Measurements from ENCODE around the gene PTX4. TPM values are rescaled to one million over a fixed set of nuclear protein-coding genes. Genes with fewer than 3 reads are reported as not detected.
A peak's percentile ranks its signal among the peaks of the same experiment; 100 is the strongest.
"Not testable (repeated sequence)": the region's sequence is repeated elsewhere in the genome, so short reads cannot be mapped to it uniquely, and the experiment has no call there.

Gene PTX4
- total RNA-seq, 1 donor from 2014 or later = not detected

DNA sequence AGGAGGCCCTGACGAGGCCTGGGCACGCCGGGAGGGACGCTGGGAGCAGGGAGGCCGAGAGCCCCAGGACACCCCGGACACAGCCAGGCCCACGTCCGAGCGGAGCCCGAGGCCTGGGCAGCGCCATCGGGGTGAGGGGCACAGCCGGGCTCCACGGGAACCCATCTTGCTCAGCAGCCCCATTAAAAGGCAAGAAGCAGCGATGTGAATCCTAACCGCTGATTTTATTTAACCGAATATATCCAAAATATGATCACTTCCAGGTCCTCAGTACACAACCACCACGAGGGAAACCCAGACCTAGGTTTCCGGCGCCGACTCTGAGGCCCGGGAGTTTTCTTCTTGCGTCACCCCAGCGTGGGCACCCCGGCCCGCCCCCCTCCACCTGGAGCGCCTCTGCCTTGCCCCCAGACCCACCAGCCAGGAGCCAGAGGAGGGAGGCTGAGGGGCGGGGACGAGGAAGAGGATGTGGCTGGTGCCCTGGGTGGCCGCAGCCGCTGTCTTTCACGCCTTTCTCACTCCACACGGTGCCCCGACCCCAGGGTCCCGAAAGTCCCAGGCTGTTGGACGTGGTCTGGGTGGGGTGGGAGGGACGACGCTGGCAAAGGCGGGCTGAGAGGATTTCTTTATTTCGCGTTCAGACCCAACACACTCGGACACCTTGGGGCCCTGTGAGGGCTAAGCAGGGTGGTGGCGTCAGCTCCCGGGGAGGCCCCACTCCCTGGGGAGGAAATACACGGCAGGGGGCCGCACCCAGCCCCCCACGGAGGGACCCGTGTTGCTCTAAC lies 43.8 kb downstream of the PTX4 start:
- Histone ChIP-seq H3K36me3 (peaks cover 46% of the 10 kb centered on the region), H3K27ac (no peak overlapping the region), H3K4me1 (no peaks in the 10 kb centered on the region), H3K27me3 (ENCODE audit: low read depth) (no peaks in the 10 kb centered on the region), H3K9me3 (no peaks in the 10 kb centered on the region), H3K4me3 (no peak overlapping the region)
- intact Hi-C loops (cut with DNase I) = no loop called here
- DNase-seq (no peak), ATAC-seq (no peak)
- TF ChIP-seq, protein P1, sequence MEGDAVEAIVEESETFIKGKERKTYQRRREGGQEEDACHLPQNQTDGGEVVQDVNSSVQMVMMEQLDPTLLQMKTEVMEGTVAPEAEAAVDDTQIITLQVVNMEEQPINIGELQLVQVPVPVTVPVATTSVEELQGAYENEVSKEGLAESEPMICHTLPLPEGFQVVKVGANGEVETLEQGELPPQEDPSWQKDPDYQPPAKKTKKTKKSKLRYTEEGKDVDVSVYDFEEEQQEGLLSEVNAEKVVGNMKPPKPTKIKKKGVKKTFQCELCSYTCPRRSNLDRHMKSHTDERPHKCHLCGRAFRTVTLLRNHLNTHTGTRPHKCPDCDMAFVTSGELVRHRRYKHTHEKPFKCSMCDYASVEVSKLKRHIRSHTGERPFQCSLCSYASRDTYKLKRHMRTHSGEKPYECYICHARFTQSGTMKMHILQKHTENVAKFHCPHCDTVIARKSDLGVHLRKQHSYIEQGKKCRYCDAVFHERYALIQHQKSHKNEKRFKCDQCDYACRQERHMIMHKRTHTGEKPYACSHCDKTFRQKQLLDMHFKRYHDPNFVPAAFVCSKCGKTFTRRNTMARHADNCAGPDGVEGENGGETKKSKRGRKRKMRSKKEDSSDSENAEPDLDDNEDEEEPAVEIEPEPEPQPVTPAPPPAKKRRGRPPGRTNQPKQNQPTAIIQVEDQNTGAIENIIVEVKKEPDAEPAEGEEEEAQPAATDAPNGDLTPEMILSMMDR (IDR thresholded peaks at IDR 0.05) = no peak

DNA sequence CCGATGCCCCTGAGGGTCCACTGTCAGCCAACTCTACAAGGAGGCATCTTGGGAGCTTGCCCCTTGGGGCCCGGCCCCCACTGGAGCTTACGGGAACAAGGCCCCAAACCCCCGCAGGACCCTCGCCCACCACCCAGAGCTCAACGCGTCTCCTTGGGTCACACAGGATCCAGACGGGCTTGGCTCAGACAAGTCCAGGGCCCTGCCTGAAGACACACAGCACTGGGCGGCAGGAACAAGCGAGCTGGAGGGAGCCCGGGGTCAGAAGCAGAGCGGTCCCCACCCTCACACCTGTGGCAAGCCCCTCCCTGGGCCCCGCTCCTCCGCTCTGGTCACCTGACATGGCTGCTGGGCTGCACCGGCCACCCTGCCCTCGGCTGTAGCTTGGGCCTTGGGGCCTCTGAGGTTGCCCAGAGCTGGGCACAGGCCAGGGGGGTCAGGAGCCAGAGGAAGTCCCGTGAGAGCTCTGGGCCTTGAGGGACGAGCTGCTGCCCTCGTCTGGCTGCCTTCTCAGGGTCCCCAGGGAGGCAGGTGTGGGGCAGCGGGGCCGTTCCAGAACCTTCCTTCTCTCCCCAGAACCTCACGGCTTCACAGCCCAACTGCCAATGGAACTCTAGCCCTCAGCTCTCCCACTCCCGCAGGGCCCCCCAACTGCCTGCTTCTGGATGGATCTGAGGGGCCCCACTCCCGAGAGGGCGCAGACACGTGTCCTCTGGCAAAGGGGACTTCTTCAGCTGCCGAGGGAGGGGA lies 44.6 kb downstream of the PTX4 start, which contains the start of gene CCDC154:
TSS of gene CCDC154 (minus strand) at position 577 of the 750 bp plus-strand sequence. CDS start at position 343, 234 bp downstream.
- ATAC-seq (peak in 1 of 2 donors; percentile 2), DNase-seq (no peak)
- Histone ChIP-seq H3K27me3 (ENCODE audit: low read depth) (no peaks in the 10 kb centered on the region), H3K27ac (no peak within 1 kb of the TSS), H3K9me3 (no peaks in the 10 kb centered on the region), H3K36me3 (peaks cover 39% of the 10 kb centered on the region), H3K4me1 (no peaks in the 10 kb centered on the region), H3K4me3 (no peak within 1 kb of the TSS)
- TF ChIP-seq, protein P1 (IDR thresholded peaks at IDR 0.05) = no peak
- intact Hi-C loops (cut with DNase I) = no loop called here

DNA sequence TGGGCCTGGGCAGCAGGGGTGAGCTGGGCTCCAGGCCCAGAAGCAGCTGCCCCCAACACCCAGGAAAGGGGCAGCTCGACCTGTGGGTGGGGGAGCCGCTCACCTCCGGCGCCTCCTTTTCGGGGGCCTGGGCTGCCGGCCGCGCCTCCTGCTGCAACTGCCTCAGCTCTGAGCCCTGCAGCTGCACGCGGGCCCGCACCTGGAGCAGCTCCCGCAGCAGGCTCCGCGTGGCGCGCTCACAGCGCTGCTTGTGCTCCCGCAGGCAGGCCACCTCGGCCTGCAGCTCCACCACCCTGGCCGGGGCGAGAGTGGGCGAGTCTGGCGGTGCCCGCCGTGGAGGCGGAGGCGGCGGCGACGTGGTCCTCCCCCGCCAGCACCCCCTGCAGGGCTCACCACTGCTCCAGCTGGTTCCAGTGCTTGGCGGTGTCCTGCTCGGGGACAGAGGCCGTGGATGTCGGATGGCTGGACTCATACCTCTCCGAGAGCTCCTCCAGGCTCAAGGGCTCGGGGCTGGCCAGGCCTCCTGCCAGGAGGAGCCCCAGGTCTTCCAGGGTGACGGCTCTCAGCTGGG lies 45.3 kb downstream of the PTX4 start:
- H3K27me3 ChIP-seq (ENCODE audit: low read depth) = no peaks in the 10 kb centered on the region
- ATAC-seq (no peak), DNase-seq (no peak)
- TF ChIP-seq, protein P1 (IDR thresholded peaks at IDR 0.05) = no peak
- no peaks in the 10 kb centered on the region for H3K9me3 ChIP-seq
- no peak overlapping the region for H3K27ac ChIP-seq
- intact Hi-C loops (cut with DNase I) = no loop called here
- no peaks in the 10 kb centered on the region for H3K4me1 ChIP-seq
- H3K4me3 ChIP-seq = no peak overlapping the region
- peaks cover 32% of the 10 kb centered on the region for H3K36me3 ChIP-seq

DNA sequence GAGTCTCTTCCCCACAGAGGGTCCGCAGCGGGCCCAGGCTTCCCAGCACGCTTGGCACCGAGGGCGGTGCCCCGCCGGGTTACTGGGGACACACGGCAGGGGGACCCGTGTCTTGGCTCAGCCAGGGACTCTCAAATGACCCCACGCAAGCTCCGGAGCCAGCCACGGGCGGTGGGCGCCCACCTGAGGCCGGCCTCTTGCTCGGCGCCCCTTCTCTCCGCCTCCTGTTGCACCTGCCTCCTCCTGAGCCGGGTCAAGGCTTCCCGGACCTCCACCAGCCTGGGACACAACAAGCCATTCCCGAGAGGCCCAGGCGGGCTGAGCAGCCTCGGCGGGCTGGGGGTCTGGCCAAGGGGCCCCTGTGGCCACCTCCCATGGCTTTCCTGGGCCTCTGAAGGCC lies 46.0 kb downstream of the PTX4 start:
- intact Hi-C loops (cut with DNase I) = no loop called here
- Histone ChIP-seq H3K27ac (no peak overlapping the region), H3K4me1 (no peaks in the 10 kb centered on the region), H3K9me3 (no peaks in the 10 kb centered on the region), H3K27me3 (ENCODE audit: low read depth) (no peaks in the 10 kb centered on the region), H3K4me3 (no peak overlapping the region), H3K36me3 (peaks cover 24% of the 10 kb centered on the region)
- DNase-seq (no peak), ATAC-seq (no peak)
- TF ChIP-seq, protein P1 (IDR thresholded peaks at IDR 0.05) = no peak

DNA sequence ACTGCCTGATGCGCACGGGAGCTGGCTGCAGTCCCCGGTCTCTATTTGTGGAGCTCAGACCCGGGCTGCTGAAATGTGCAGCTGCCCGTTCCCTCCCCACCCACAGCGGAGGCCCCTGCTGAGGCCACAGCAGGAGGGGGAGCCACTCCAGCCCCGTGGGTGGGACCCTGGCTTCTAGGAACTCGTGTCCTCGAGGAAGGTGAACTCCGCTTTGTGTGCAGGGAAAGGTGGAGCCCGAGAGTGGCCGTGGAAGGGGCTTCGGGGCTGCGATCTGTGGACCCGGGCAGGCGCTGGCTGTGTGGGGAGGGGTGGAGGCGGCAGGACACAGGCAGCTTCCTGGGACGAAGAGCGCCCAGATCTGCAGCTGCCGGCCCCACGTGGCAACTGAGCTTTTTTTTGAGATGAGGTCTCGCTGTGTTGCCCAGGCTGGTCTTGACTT lies 47.3 kb downstream of the PTX4 start:
- Histone ChIP-seq H3K27me3 (ENCODE audit: low read depth) (no peaks in the 10 kb centered on the region), H3K4me3 (no peak overlapping the region), H3K27ac (no peak overlapping the region), H3K36me3 (peaks cover 11% of the 10 kb centered on the region), H3K4me1 (no peaks in the 10 kb centered on the region), H3K9me3 (no peaks in the 10 kb centered on the region)
- DNase-seq (no peak), ATAC-seq (no peak)
- TF ChIP-seq, protein P1 (IDR thresholded peaks at IDR 0.05) = no peak
- intact Hi-C loops (cut with DNase I) = no loop called here

DNA sequence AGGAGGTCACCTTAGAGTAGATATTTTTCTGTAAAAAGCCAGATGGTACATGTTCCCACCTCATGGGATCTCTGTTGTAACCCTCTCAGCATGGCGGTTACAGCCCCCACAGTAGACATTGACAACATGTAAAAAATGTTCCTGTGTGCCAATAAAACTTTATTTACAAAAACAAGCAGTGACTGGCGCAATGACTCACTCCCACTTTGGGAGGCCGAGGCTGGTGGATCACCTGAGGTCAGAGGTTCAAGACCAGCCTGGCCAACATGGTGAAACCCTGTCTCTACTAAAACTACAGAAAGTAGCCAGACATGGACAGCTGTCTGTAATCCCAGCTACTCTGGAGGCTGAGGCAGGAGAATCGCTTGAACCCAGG lies 49.1 kb downstream of the PTX4 start:
- H3K9me3 ChIP-seq; DNase-seq; intact Hi-C loops (cut with DNase I); H3K4me3 ChIP-seq; ATAC-seq; H3K36me3 ChIP-seq; H3K27me3 ChIP-seq (ENCODE audit: low read depth); H3K27ac ChIP-seq; H3K4me1 ChIP-seq: not testable (repeated sequence)

Data from lower lobe of right lung (tissue), 2 donors.